ENCODE results near the gene AZU1.

Gene AZU1

DNA sequence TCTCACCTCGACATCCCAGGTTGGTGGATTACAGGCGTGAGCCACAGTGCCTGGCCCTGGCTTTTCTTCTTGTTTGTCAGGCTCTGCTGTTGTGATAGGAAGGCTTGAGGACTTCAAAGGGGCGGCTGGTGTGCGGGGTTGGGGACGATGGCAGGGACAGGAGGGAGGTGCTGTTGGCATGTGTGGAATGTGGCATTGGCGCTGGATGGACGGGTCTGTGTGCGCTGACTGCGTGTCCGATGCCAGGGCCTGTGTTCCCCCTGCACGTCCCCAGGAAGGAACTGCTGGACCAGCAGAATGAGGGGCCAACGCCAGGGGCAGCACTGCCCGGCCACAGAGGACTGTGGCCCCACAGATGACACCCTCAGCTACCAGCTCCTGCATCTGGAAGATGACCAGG, 43.1 kb upstream of the AZU1 start:
- Histone ChIP-seq H4K20me1 (ENCODE audit: insufficient read depth, low read length, poor library complexity, severe bottlenecking) (no peaks in the 10 kb centered on the region), H3K36me3 (ENCODE audit: insufficient read depth, low read length) (no peaks in the 10 kb centered on the region), H3K4me2 (ENCODE audit: low read depth, low read length, poor library complexity, severe bottlenecking) (no peak overlapping the region), H3K4me1 (ENCODE audit: insufficient read depth, low read length, poor library complexity, severe bottlenecking) (no peaks in the 10 kb centered on the region), H3K27me3 (ENCODE audit: insufficient read depth, low read length, poor library complexity, severe bottlenecking) (no peaks in the 10 kb centered on the region), H3K79me2 (ENCODE audit: insufficient read depth, low read length) (no peaks in the 10 kb centered on the region), H3K9me3 (ENCODE audit: insufficient read depth, low read depth, low read length) (no peaks in the 10 kb centered on the region), H3F3A (ENCODE audit: low read depth) (no peaks in the 10 kb centered on the region), H3K9ac (ENCODE audit: low read depth, low read length, poor library complexity, severe bottlenecking) (no peak overlapping the region), H2AFZ (ENCODE audit: low read length) (no peak overlapping the region), H3K4me3 (ENCODE audit: low read length, poor library complexity, severe bottlenecking) (no peak overlapping the region), H3K9me2 (replicated peaks; ENCODE audit: low read depth, low read length) (no peaks in the 10 kb centered on the region)
- no peak for TF ChIP-seq CTCF (conservative IDR thresholded peaks at IDR 0.05; ENCODE audit: low read length)
- TF ChIP-seq EZH2phosphoT487 (IDR thresholded peaks at IDR 0.05; ENCODE audit: borderline replicate concordance): no peak

DNA sequence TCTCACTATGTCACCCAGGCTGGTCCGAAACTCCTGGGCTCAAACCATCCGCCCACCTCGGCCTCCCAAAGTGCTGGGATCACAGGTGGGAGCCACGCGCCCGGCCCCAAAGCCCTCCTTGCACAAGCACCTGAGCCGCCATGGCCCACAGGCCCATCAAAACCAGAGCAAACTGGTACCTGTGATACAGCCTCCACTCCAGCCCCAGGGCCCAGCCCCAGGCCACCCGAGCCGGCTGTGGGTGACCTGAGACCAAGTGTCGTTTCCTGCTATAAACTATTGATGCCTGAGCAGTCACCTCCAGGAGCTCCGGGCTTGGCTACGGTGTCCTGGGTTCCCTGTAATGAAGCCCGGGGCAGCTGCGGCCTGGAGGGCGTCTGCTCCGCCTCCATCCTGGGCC, 40.1 kb upstream of the AZU1 start:
- Histone ChIP-seq H3F3A (ENCODE audit: low read depth) (no peaks in the 10 kb centered on the region), H3K79me2 (ENCODE audit: insufficient read depth, low read length) (no peaks in the 10 kb centered on the region), H3K9me3 (ENCODE audit: insufficient read depth, low read depth, low read length) (no peaks in the 10 kb centered on the region), H3K27me3 (ENCODE audit: insufficient read depth, low read length, poor library complexity, severe bottlenecking) (no peaks in the 10 kb centered on the region), H4K20me1 (ENCODE audit: insufficient read depth, low read length, poor library complexity, severe bottlenecking) (no peaks in the 10 kb centered on the region), H3K4me2 (ENCODE audit: low read depth, low read length, poor library complexity, severe bottlenecking) (no peak overlapping the region), H3K9me2 (replicated peaks; ENCODE audit: low read depth, low read length) (no peaks in the 10 kb centered on the region), H3K4me3 (ENCODE audit: low read length, poor library complexity, severe bottlenecking) (no peak overlapping the region), H3K4me1 (ENCODE audit: insufficient read depth, low read length, poor library complexity, severe bottlenecking) (no peaks in the 10 kb centered on the region), H3K9ac (ENCODE audit: low read depth, low read length, poor library complexity, severe bottlenecking) (no peak overlapping the region), H3K36me3 (ENCODE audit: insufficient read depth, low read length) (no peaks in the 10 kb centered on the region), H2AFZ (ENCODE audit: low read length) (no peak overlapping the region)
- TF ChIP-seq CTCF (conservative IDR thresholded peaks at IDR 0.05; ENCODE audit: low read length) (no peak), EZH2phosphoT487 (IDR thresholded peaks at IDR 0.05; ENCODE audit: borderline replicate concordance) (no peak)

- Histone ChIP-seq H3K79me2 (ENCODE audit: insufficient read depth, low read length) (no peaks in the 10 kb centered on the region), H4K20me1 (ENCODE audit: insufficient read depth, low read length, poor library complexity, severe bottlenecking) (no peaks in the 10 kb centered on the region), H2AFZ (ENCODE audit: low read length) (no peak overlapping the region), H3K27me3 (ENCODE audit: insufficient read depth, low read length, poor library complexity, severe bottlenecking) (no peaks in the 10 kb centered on the region), H3K9ac (ENCODE audit: low read depth, low read length, poor library complexity, severe bottlenecking) (no peak overlapping the region), H3K4me3 (ENCODE audit: low read length, poor library complexity, severe bottlenecking) (no peak overlapping the region), H3F3A (ENCODE audit: low read depth) (no peaks in the 10 kb centered on the region), H3K9me2 (replicated peaks; ENCODE audit: low read depth, low read length) (no peaks in the 10 kb centered on the region), H3K9me3 (ENCODE audit: insufficient read depth, low read depth, low read length) (no peaks in the 10 kb centered on the region), H3K36me3 (ENCODE audit: insufficient read depth, low read length) (no peaks in the 10 kb centered on the region), H3K4me1 (ENCODE audit: insufficient read depth, low read length, poor library complexity, severe bottlenecking) (no peaks in the 10 kb centered on the region), H3K4me2 (ENCODE audit: low read depth, low read length, poor library complexity, severe bottlenecking) (no peak overlapping the region)
- no peak for TF ChIP-seq EZH2phosphoT487 (IDR thresholded peaks at IDR 0.05; ENCODE audit: borderline replicate concordance)
- TF ChIP-seq CTCF (conservative IDR thresholded peaks at IDR 0.05; ENCODE audit: low read length): no peak
These were observed 39.0 kb upstream of the AZU1 start for GRCh38 chr19:788686-788982.

Data from Loucy (cell line).